Mononuclear cell (primary cell): ENCODE results near the gene TMEM198. TPM values are rescaled to one million over a fixed set of nuclear protein-coding genes. Genes with fewer than 3 reads are reported as not detected.

ENCODE experiments used
- H3K27me3 ChIP-seq: 2 replicates; pipeline ENCODE4 v1.6.0; 2011; ENCODE audit warnings: low read length, control low read depth; ENCODE audit not compliant: insufficient read depth
- H3K4me1 ChIP-seq: 2 replicates; pipeline ENCODE4 v1.5.1; 2011; ENCODE audit warnings: mild to moderate bottlenecking, low read length, control low read depth; ENCODE audit not compliant: insufficient read depth
- H3K4me3 ChIP-seq: 2 replicates; pipeline ENCODE4 v1.5.1; 2011; ENCODE audit warnings: mild to moderate bottlenecking, low read length, moderate library complexity
- H3K9me3 ChIP-seq: 2 replicates; pipeline ENCODE4 v1.5.1; 2011; ENCODE audit warnings: low read depth, mild to moderate bottlenecking, control low read depth, low read length
- total RNA-seq: library from RNA; depleted of rRNA; stranded (reverse); fragments of >200 nt; gene quantifications from one replicate; pipeline ENCODE4 v1.2.3, GENCODE V29; 2012

The TMEM198 gene
- total RNA-seq, 1 donor: not detected

DNA sequence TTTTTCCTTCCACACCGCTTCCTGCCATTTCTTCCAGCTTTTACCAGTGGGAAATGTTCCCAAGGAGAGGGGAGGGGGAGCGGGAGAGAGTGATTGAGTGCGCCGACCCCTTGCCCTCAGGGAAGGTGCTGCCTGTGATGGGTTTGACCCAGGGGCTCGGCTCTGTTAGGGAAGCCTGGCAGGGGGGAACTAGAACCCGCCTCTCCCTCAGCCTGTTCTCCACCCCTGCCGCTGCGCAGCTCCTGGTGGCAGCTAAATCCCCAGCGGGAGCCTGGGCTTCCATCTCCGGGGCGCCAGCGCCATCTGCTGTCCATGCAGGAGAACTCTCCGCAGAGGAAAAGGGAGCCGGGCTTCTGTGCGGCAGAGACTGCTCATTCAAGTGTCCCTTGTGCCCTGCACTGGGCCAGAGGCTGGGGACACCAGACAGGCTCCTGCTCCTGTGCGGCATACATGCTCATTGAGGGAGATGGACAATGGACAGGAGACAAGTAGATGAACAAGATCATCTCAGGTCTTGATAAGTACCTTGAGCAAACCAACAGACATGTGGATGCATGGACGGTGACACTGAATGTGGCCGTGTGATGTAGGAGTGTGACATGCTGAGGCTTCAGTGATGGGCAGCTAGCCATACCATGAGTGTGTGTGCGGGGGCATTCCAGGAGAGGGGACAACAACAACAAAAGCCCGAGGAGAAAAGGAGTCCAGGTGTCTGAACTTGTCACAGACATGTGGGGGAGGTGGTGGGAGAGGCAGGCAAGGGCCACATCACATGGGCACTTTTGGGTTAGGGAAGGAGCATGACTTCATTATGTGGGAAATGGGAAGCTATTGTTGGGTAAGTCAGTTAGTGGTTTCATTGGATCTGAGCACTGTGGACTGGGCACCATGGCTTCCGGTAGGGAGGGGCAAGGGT lies 13.5 kb upstream of the TMEM198 start:
- Histone ChIP-seq H3K4me3 (no peak overlapping the region), H3K27me3 (peaks cover 25% of the 10 kb centered on the region), H3K4me1 (no peaks in the 10 kb centered on the region)

GRCh38 chr2:219531639-219532377 lies 12.0 kb upstream of the TMEM198 start:
- Histone ChIP-seq H3K27me3 (peaks cover 21% of the 10 kb centered on the region), H3K4me1 (no peaks in the 10 kb centered on the region), H3K9me3 (no peaks in the 10 kb centered on the region), H3K4me3 (no peak overlapping the region)

More for the DNA sequence above, 13.5 kb upstream of the TMEM198 start:
- H3K9me3 ChIP-seq: no peaks in the 10 kb centered on the region

GRCh38 chr2:219532378-219532649 lies 11.5 kb upstream of the TMEM198 start:
- peaks cover 21% of the 10 kb centered on the region for H3K27me3 ChIP-seq
- H3K4me3 ChIP-seq: no peak overlapping the region
- no peaks in the 10 kb centered on the region for H3K4me1 ChIP-seq
- no peaks in the 10 kb centered on the region for H3K9me3 ChIP-seq

DNA sequence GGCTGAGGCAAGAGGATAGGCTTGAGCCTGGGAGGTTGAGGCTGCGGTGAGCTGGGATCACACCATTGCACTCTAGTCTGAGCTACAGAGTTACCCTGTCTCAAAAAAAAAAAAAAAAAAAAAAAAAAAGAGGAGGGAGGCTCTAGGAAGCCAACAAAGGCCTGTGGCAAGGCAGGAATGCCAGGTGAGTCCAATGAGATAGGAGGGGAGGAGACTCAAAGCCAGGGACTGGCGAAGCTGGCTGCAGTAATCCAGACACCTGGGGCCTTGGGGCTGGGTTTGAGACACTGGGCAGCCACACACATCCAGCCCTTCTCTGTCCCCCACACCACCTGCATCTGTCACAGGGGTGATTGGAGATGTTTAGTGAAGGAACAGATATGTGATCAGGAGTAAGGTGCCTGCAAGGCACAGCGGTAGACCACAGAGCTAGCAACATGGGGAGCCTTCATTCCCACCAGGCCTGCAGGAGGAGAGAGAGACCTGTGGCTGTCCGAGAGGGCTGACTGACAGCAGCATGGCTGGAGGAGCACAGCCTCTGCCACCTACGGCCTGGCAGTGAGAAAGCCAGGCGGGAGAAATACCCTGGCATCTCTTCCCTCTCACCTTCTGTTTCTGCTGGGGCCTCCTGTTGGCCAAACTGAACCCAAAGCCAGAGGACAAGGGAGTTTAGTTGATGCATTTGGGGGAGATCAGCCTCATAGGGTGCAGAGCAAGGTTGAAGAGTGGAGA lies 9.7 kb upstream of the TMEM198 start:
- no peaks in the 10 kb centered on the region for H3K4me1 ChIP-seq
- no peaks in the 10 kb centered on the region for H3K9me3 ChIP-seq
- H3K27me3 ChIP-seq: peaks cover 14% of the 10 kb centered on the region
- H3K4me3 ChIP-seq: no peak overlapping the region

GRCh38 chr2:219536425-219536824 lies 7.4 kb upstream of the TMEM198 start:
- Histone ChIP-seq H3K4me3 (no peak overlapping the region), H3K27me3 (no peaks in the 10 kb centered on the region)

GRCh38 chr2:219536967-219537366 lies 6.9 kb upstream of the TMEM198 start:
- H3K4me1 ChIP-seq: peaks cover 6% of the 10 kb centered on the region
- H3K27me3 ChIP-seq: peaks cover 2% of the 10 kb centered on the region
- H3K9me3 ChIP-seq: no peaks in the 10 kb centered on the region
- no peak overlapping the region for H3K4me3 ChIP-seq

More at GRCh38 chr2:219536425-219536824, 7.4 kb upstream of the TMEM198 start:
- H3K4me1 ChIP-seq: peaks cover 1% of the 10 kb centered on the region
- no peaks in the 10 kb centered on the region for H3K9me3 ChIP-seq

DNA sequence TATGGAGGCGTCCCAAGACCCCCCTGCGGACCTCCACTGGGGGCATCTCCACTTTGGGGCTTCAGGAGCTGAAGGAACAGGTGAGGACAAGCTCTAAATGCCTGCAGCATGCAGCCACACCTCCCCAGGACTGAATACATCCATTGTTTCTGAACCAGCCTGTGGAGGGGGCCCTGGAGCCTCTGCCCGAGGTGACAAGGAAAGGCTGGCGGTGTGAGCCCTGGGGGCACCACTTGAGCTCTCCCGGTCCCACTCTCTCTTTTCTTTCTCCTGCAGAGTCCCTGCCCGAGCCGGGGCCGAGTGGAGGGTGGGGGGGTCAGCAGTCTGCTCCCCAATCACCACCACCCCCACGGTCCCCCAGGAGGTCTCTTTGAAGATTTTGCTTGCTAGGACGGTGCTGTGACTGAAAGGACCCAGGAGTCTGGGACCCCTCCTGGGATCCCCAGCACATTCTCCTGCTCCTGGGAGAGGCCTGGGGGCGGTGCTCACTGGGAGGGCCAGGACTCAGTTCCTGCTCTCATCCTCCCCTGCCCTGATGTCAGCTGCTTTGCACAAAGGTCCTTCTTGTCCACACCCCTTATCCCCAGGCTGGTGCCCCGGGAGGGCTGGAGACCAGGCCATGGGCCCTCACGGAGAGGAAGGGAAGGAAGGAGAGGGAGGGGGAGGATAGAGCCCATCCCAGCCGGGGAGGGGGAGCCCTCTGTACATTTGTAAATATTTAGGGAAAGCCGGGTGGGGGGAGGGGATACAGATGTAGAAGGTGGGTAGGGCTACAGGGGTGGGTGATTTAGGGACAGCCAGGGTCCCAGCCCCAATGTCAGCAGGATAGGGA lies 6.0 kb upstream of the TMEM198 start:
- Histone ChIP-seq H3K27me3 (peaks cover 11% of the 10 kb centered on the region), H3K9me3 (no peaks in the 10 kb centered on the region), H3K4me1 (peaks cover 16% of the 10 kb centered on the region), H3K4me3 (no peak overlapping the region)

- no peak overlapping the region for H3K4me3 ChIP-seq
- H3K4me1 ChIP-seq: peaks cover 22% of the 10 kb centered on the region
- peaks cover 12% of the 10 kb centered on the region for H3K27me3 ChIP-seq
- no peaks in the 10 kb centered on the region for H3K9me3 ChIP-seq
Measured at GRCh38 chr2:219538504-219538951, 5.3 kb upstream of the TMEM198 start.

- Histone ChIP-seq H3K4me1 (peaks cover 28% of the 10 kb centered on the region), H3K4me3 (no peak overlapping the region), H3K9me3 (no peaks in the 10 kb centered on the region), H3K27me3 (peaks cover 13% of the 10 kb centered on the region)
Measured at GRCh38 chr2:219538956-219539788, 4.7 kb upstream of the TMEM198 start.

GRCh38 chr2:219539926-219540678 lies 3.7 kb upstream of the TMEM198 start:
- H3K4me1 ChIP-seq: peaks cover 32% of the 10 kb centered on the region

DNA sequence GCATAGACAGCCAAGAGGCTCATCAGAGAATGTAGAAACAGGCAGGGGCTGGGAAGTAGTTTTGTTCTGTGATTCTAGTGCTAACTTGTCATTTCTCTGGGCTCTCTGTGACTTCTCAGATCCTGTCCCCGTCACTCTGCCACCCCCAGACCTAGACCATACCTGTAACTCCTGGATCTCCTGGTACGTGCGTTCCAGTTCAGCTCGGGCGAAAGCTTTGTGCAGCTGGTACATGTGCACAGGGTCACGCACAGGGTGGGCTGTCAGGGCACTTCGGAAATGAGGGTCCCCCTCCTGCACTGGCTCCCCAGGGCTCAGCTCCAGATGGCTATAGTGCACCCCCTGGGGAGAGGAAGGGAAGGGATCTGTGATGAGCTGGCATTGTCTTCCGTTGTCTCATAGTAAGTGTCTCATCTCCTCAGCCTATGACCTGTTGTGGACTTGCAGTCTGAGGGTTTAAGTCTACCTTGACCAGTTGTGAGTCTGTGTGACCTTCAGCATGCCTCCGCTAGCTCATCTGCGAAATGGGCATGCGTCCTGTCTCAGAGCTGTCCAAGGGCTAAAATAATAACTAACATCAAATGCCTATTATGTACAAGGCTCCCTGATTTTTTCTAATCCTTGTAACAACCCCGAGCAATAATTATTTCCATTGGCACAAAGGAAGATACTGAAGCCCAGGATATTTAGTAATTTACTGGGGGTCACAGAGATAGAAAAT lies 2.9 kb upstream of the TMEM198 start:
- Histone ChIP-seq H3K9me3 (no peaks in the 10 kb centered on the region), H3K27me3 (peaks cover 23% of the 10 kb centered on the region), H3K4me3 (no peak overlapping the region), H3K4me1 (peaks cover 32% of the 10 kb centered on the region)

More at GRCh38 chr2:219539926-219540678, 3.7 kb upstream of the TMEM198 start:
- H3K9me3 ChIP-seq: no peaks in the 10 kb centered on the region
- H3K27me3 ChIP-seq: peaks cover 21% of the 10 kb centered on the region
- no peak overlapping the region for H3K4me3 ChIP-seq

GRCh38 chr2:219541611-219542180 lies 2.1 kb upstream of the TMEM198 start:
- H3K4me3 ChIP-seq: no peak overlapping the region
- H3K9me3 ChIP-seq: no peaks in the 10 kb centered on the region
- H3K27me3 ChIP-seq: peaks cover 23% of the 10 kb centered on the region
- H3K4me1 ChIP-seq: peaks cover 32% of the 10 kb centered on the region
